ENCODE data around the gene SYNC. TPM values are rescaled to one million over a fixed set of nuclear protein-coding genes. Genes with fewer than 3 reads are reported as not detected.
"Not testable (repeated sequence)": the region's sequence is repeated elsewhere in the genome, so short reads cannot be mapped to it uniquely, and the experiment has no call there.

Gene SYNC
- total RNA-seq, 1 experiment from 2014 or later: 2.8 TPM

DNA sequence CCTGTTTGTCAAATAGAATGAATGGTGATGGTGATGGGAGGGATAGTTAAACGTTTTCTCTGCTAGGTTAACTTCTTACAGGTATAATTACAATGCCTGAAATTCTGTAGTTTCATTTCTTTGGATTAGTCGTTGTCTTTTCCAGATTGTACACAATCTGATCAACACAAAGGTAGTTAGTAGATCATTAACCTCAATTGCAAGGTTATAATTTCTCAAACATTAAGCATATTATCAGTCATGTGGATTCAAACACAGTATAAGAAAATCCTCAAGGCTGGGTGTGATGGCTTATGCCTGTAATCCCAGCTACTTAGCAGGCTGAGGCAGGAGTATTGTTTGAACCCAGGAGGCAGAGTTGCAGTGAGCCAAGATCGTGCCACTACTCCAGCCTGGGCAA, 20.6 kb downstream of the SYNC start:
- H3K4me2 ChIP-seq: no peak overlapping the region
- BruUV-seq (replicated peaks): no TSS peak
- H3K4me3 ChIP-seq: no peak overlapping the region
- DNase-seq: no peak
- peaks cover 64% of the 10 kb centered on the region for H3F3A ChIP-seq (ENCODE audit: insufficient read depth, low read depth)
- H3K9me2 ChIP-seq (ENCODE audit: insufficient read depth): no peaks in the 10 kb centered on the region
- TF ChIP-seq EZH2 (IDR thresholded peaks at IDR 0.05; ENCODE audit: low read depth): no peak
- TF ChIP-seq, protein P1, sequence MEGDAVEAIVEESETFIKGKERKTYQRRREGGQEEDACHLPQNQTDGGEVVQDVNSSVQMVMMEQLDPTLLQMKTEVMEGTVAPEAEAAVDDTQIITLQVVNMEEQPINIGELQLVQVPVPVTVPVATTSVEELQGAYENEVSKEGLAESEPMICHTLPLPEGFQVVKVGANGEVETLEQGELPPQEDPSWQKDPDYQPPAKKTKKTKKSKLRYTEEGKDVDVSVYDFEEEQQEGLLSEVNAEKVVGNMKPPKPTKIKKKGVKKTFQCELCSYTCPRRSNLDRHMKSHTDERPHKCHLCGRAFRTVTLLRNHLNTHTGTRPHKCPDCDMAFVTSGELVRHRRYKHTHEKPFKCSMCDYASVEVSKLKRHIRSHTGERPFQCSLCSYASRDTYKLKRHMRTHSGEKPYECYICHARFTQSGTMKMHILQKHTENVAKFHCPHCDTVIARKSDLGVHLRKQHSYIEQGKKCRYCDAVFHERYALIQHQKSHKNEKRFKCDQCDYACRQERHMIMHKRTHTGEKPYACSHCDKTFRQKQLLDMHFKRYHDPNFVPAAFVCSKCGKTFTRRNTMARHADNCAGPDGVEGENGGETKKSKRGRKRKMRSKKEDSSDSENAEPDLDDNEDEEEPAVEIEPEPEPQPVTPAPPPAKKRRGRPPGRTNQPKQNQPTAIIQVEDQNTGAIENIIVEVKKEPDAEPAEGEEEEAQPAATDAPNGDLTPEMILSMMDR (conservative IDR thresholded peaks at IDR 0.05): no peak
- H3K9me3 ChIP-seq (ENCODE audit: insufficient read depth, low read depth): no peaks in the 10 kb centered on the region
- no peaks in the 10 kb centered on the region for H3K79me2 ChIP-seq (ENCODE audit: low read depth)
- ChIA-PET POLR2A (ENCODE audit: unreplicated experiment) (no interaction called here), CTCF (no interaction called here)
- no peak overlapping the region for H2AFZ ChIP-seq
- intact Hi-C loops (cut with micrococcal nuclease; ENCODE audit: unreplicated experiment): no loop called here
- H3K4me1 ChIP-seq (replicated peaks; ENCODE audit: insufficient read depth): no peaks in the 10 kb centered on the region
- H3K36me3 ChIP-seq (ENCODE audit: low read depth): peaks cover 46% of the 10 kb centered on the region
- no peaks in the 10 kb centered on the region for H4K20me1 ChIP-seq (ENCODE audit: insufficient read depth)
- H3K27ac ChIP-seq: no peak overlapping the region
- no peaks in the 10 kb centered on the region for H3K27me3 ChIP-seq (ENCODE audit: insufficient read depth, low read depth)

DNA sequence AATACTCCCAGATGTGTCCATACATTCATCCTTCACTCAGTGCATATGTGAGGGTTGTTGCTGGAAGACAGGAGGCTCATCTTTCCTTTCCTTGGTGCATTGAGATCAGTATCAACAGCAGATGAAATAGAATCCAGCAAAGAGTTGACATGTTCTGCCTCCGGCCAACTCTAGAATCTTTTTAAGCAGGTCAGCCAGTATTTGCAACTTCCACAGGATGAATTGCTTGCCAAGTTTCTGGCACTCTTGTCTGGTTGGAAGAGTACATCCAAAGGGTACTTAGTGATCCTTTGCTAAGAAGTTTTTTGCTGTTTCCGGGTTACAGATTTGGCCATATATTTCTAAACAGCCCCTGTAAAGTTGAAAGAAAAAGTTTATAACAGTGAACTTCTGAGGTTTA, 21.1 kb downstream of the SYNC start:
- no peak for DNase-seq

DNA sequence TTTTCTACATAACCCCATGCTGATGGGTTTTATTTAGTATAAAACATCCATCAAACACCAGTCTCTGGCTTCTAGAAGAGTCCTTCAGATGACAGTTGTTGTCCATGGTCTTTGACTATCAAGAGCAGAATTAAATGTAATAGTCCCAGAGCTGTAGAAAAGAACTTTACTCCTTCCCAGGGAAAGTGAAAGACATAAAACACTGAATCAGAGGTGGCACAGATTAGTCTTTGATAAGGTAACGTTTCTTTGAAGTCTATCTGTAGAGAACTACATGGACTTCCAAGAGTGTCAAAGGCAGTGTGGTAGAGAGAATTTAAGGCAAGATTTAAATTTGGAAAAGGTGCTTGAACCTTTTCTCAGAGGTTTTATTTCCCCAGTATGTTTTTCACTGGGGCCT, 21.9 kb downstream of the SYNC start:
- no TSS peak for BruUV-seq (replicated peaks)

More for the DNA sequence above, 21.1 kb downstream of the SYNC start:
- H3K9me3 ChIP-seq (ENCODE audit: insufficient read depth, low read depth): no peaks in the 10 kb centered on the region
- TF ChIP-seq EZH2 (IDR thresholded peaks at IDR 0.05; ENCODE audit: low read depth): no peak
- TF ChIP-seq, protein P1 (conservative IDR thresholded peaks at IDR 0.05): no peak
- H3K4me2 ChIP-seq: no peak overlapping the region
- ChIA-PET CTCF (no interaction called here), POLR2A (ENCODE audit: unreplicated experiment) (no interaction called here)
- H2AFZ ChIP-seq: no peak overlapping the region
- H3K36me3 ChIP-seq (ENCODE audit: low read depth): peaks cover 46% of the 10 kb centered on the region
- intact Hi-C loops (cut with micrococcal nuclease; ENCODE audit: unreplicated experiment): no loop called here
- H3F3A ChIP-seq (ENCODE audit: insufficient read depth, low read depth): peaks cover 59% of the 10 kb centered on the region
- H3K4me1 ChIP-seq (replicated peaks; ENCODE audit: insufficient read depth): no peaks in the 10 kb centered on the region
- no peaks in the 10 kb centered on the region for H3K79me2 ChIP-seq (ENCODE audit: low read depth)
- no peaks in the 10 kb centered on the region for H4K20me1 ChIP-seq (ENCODE audit: insufficient read depth)
- H3K27me3 ChIP-seq (ENCODE audit: insufficient read depth, low read depth): no peaks in the 10 kb centered on the region
- no peak overlapping the region for H3K27ac ChIP-seq
- no peaks in the 10 kb centered on the region for H3K9me2 ChIP-seq (ENCODE audit: insufficient read depth)
- no TSS peak for BruUV-seq (replicated peaks)
- no peak overlapping the region for H3K4me3 ChIP-seq

DNA sequence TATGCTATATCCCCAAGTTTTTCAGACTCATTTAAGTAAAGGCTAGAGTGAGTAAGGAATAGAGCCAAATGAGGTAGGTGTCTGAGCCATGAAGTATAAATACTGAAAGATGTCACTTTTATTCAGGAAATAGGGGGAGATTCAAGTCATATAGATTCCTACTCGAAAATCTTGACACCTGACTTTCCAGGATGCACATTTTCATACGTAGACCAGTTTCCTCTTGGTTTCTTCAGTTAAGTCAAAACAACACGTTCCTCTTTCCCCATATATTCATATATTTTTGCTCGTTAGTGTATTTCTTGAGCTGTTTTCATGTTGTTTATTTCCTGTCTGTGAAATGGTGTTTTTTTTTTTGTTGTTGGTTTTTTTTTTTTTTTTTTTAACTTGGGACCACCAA, 22.6 kb downstream of the SYNC start:
- Histone ChIP-seq H3F3A (ENCODE audit: insufficient read depth, low read depth) (peaks cover 45% of the 10 kb centered on the region), H3K36me3 (ENCODE audit: low read depth) (peaks cover 44% of the 10 kb centered on the region)
- POLR2A ChIA-PET (ENCODE audit: unreplicated experiment); CTCF ChIA-PET; H3K79me2 ChIP-seq (ENCODE audit: low read depth); H3K27ac ChIP-seq; H3K9me3 ChIP-seq (ENCODE audit: insufficient read depth, low read depth); H4K20me1 ChIP-seq (ENCODE audit: insufficient read depth); H3K4me2 ChIP-seq; H2AFZ ChIP-seq; H3K9me2 ChIP-seq (ENCODE audit: insufficient read depth); H3K4me1 ChIP-seq (replicated peaks; ENCODE audit: insufficient read depth); DNase-seq; H3K27me3 ChIP-seq (ENCODE audit: insufficient read depth, low read depth); H3K4me3 ChIP-seq; BruUV-seq (replicated peaks): not testable (repeated sequence)
- intact Hi-C loops (cut with micrococcal nuclease; ENCODE audit: unreplicated experiment): loop anchor here (5.0 kb wide), 1 partner anchor 147 kb away; no protein-coding TSS in a partner anchor

More for the DNA sequence above, 21.9 kb downstream of the SYNC start:
- intact Hi-C loops (cut with micrococcal nuclease; ENCODE audit: unreplicated experiment): no loop called here
- CTCF ChIA-PET: no interaction called here
- POLR2A ChIA-PET (ENCODE audit: unreplicated experiment): no interaction called here
- H3K9me2 ChIP-seq (ENCODE audit: insufficient read depth): no peaks in the 10 kb centered on the region
- DNase-seq: no peak
- H2AFZ ChIP-seq: no peak overlapping the region
- H3K9me3 ChIP-seq (ENCODE audit: insufficient read depth, low read depth): no peaks in the 10 kb centered on the region
- TF ChIP-seq, protein P1 (conservative IDR thresholded peaks at IDR 0.05): no peak
- no peak for TF ChIP-seq EZH2 (IDR thresholded peaks at IDR 0.05; ENCODE audit: low read depth)
- H3K36me3 ChIP-seq (ENCODE audit: low read depth): peaks cover 47% of the 10 kb centered on the region
- no peaks in the 10 kb centered on the region for H3K27me3 ChIP-seq (ENCODE audit: insufficient read depth, low read depth)
- H3K4me3 ChIP-seq: no peak overlapping the region
- H3K79me2 ChIP-seq (ENCODE audit: low read depth): no peaks in the 10 kb centered on the region
- H4K20me1 ChIP-seq (ENCODE audit: insufficient read depth): no peaks in the 10 kb centered on the region
- peaks cover 52% of the 10 kb centered on the region for H3F3A ChIP-seq (ENCODE audit: insufficient read depth, low read depth)
- H3K4me1 ChIP-seq (replicated peaks; ENCODE audit: insufficient read depth): no peaks in the 10 kb centered on the region
- no peak overlapping the region for H3K27ac ChIP-seq
- no peak overlapping the region for H3K4me2 ChIP-seq
